HEK293 (cell line): ENCODE data around the gene PIGS.

Experiments used
- CTCF ChIA-PET: fragments of 350-600 bp; formaldehyde crosslinking; extraction: SDS; loops from one replicate; lab custom pipeline; 2021; ENCODE audit warnings: antibody characterized with exemption; lab: Yijun Ruan, JAX
- POLR2A ChIA-PET: fragments of 300-600 bp; formaldehyde crosslinking; extraction: SDS; loops from one replicate; lab custom pipeline; 2020; ENCODE audit warnings: antibody characterized with exemption, inconsistent platforms; lab: Yijun Ruan, JAX
- H3K27ac ChIP-seq: fragments of 200-500 bp; sonication (Bioruptor generic); 2 replicates; pipeline ENCODE4 v1.5.1; 2014; ENCODE audit warnings: low read depth, low read length, control low read depth, inconsistent platforms; ENCODE audit errors: extremely low read depth
- H3K36me3 ChIP-seq, 2 experiments: fragments of 200-500 bp in 1 of 2; sonication (Bioruptor generic) in 1 of 2; 1 replicate in 1 of 2; 2 replicates in 1 of 2; pipeline ENCODE4 v1.5.1; 2014 to 2017; ENCODE audit warnings: inconsistent platforms in 2 of 2, low read length in 2 of 2; ENCODE audit not compliant: control insufficient read depth in 2 of 2, insufficient read depth in 1 of 2
- H3K4me1 ChIP-seq: fragments of 200-500 bp; sonication (Bioruptor generic); 2 replicates; pipeline ENCODE4 v1.5.1; 2014; ENCODE audit warnings: mild to moderate bottlenecking, low read length, inconsistent platforms; ENCODE audit not compliant: control insufficient read depth, insufficient read depth
- H3K4me3 ChIP-seq: 2 replicates; pipeline ENCODE4 v1.5.1; 2011; ENCODE audit warnings: low read depth, mild to moderate bottlenecking, control low read depth, low read length, moderate library complexity
- H3K9me3 ChIP-seq: fragments of 200-500 bp; sonication (Bioruptor generic); 2 replicates; pipeline ENCODE4 v1.5.1; 2014; ENCODE audit warnings: low read depth, low read length, inconsistent platforms; ENCODE audit not compliant: control insufficient read depth, insufficient read depth
- GLIS1 ChIP-seq: fragments of 450-650 bp; formaldehyde crosslinking; IDR thresholded peaks from 2 replicates; pipeline ENCODE4 v1.5.1; 2016; ENCODE audit warnings: missing biosample characterization, missing genetic modification characterization
- GLIS2 ChIP-seq: fragments of 450-650 bp; formaldehyde crosslinking; IDR thresholded peaks from 2 replicates; pipeline ENCODE4 v1.5.1; 2016; ENCODE audit warnings: missing biosample characterization, missing genetic modification characterization
- SCRT2 ChIP-seq: fragments of 450-650 bp; formaldehyde crosslinking; IDR thresholded peaks from 2 replicates; pipeline ENCODE4 v1.5.1; 2016; ENCODE audit warnings: missing biosample characterization, missing genetic modification characterization
- ZBTB21 ChIP-seq: fragments of 450-650 bp; formaldehyde crosslinking; IDR thresholded peaks from 2 replicates; pipeline ENCODE4 v1.5.1; 2017; ENCODE audit warnings: missing biosample characterization, missing genetic modification characterization
- ZFP69B ChIP-seq: fragments of 450-650 bp; formaldehyde crosslinking; IDR thresholded peaks from 2 replicates; pipeline ENCODE4 v1.5.1; 2016; ENCODE audit warnings: missing biosample characterization, missing genetic modification characterization
- ZIC2 ChIP-seq: fragments of 450-650 bp; formaldehyde crosslinking; IDR thresholded peaks from 2 replicates; pipeline ENCODE4 v1.5.1; 2016; ENCODE audit warnings: missing biosample characterization, missing genetic modification characterization
- ZNF140 ChIP-seq: fragments of 450-650 bp; formaldehyde crosslinking; IDR thresholded peaks from 2 replicates; pipeline ENCODE4 v1.5.1; 2016; ENCODE audit warnings: missing biosample characterization, missing genetic modification characterization
- ZNF175 ChIP-seq: fragments of 450-650 bp; formaldehyde crosslinking; IDR thresholded peaks from 2 replicates; pipeline ENCODE4 v1.5.1; 2016; ENCODE audit warnings: missing biosample characterization, missing genetic modification characterization
- ZNF248 ChIP-seq: fragments of 450-650 bp; formaldehyde crosslinking; IDR thresholded peaks from 2 replicates; pipeline ENCODE4 v1.5.1; 2017; ENCODE audit warnings: missing biosample characterization, missing genetic modification characterization
- ZNF350 ChIP-seq: fragments of 450-650 bp; formaldehyde crosslinking; IDR thresholded peaks from 2 replicates; pipeline ENCODE4 v1.5.0; 2017; ENCODE audit warnings: missing biosample characterization, mild to moderate bottlenecking, missing genetic modification characterization
- ZNF501 ChIP-seq: fragments of 450-650 bp; formaldehyde crosslinking; IDR thresholded peaks from 2 replicates; pipeline ENCODE4 v1.5.1; 2016; ENCODE audit warnings: missing biosample characterization, missing genetic modification characterization
- ZNF548 ChIP-seq: fragments of 450-650 bp; formaldehyde crosslinking; IDR thresholded peaks from 2 replicates; pipeline ENCODE4 v1.5.1; 2016; ENCODE audit warnings: missing biosample characterization, missing genetic modification characterization
- ZNF610 ChIP-seq: fragments of 450-650 bp; formaldehyde crosslinking; IDR thresholded peaks from 2 replicates; pipeline ENCODE4 v1.5.1; 2016; ENCODE audit warnings: missing biosample characterization, missing genetic modification characterization, borderline replicate concordance
- TF ChIP-seq, protein P1 (sequence below): fragments of 450-650 bp; formaldehyde crosslinking; IDR thresholded peaks from 2 replicates; pipeline ENCODE4 v1.5.1; 2017; ENCODE audit warnings: missing biosample characterization, missing genetic modification characterization
- TF ChIP-seq, protein P2 (sequence below): fragments of 450-650 bp; formaldehyde crosslinking; IDR thresholded peaks from 2 replicates; pipeline ENCODE4 v1.5.1; 2016; ENCODE audit warnings: missing biosample characterization, missing genetic modification characterization
- TF ChIP-seq, protein P3 (sequence below): fragments of 450-650 bp; formaldehyde crosslinking; IDR thresholded peaks from 2 replicates; pipeline ENCODE4 v1.5.1; 2016; ENCODE audit warnings: missing biosample characterization, missing genetic modification characterization, low read depth

Gene PIGS

DNA sequence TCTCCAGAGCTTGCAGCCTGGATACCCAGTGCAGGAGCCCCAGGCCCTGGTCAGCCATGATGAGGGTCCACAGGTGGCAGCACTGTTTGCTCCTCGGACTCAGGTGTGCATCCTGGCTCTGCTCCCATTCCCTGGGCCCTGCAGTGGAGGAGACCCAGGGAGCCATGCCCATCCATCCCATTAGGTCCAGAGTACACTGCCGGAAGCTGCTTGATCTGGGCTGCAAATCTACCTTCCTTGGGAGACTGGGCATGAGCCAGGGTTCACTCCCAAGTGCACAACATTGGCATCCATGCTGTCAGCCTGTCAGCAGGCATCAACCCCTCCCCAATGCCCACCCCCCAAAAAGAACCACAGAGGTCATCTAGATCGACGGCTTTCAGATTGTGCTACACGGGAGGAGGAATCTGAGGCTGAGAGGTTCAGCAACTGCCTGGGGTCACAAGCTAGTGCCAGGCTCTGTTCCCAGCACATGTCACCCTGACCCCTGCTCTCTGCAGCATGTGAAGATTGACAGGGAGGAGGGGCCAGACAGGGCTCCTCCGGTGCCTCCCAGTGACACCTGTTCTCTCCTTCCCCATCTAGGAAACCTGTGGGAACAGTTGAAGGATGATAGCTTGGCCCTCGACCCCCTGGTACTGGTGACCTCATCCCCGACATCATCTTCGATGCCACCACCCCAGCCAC is 34.6 kb downstream of the PIGS start:
- no peaks in the 10 kb centered on the region for H3K36me3 ChIP-seq
- POLR2A ChIA-PET: interaction anchor here (1.1 kb wide), 1 partner anchor 35 kb away, joined by 3 read pairs; the partner anchor contains the start of gene PIGS

DNA sequence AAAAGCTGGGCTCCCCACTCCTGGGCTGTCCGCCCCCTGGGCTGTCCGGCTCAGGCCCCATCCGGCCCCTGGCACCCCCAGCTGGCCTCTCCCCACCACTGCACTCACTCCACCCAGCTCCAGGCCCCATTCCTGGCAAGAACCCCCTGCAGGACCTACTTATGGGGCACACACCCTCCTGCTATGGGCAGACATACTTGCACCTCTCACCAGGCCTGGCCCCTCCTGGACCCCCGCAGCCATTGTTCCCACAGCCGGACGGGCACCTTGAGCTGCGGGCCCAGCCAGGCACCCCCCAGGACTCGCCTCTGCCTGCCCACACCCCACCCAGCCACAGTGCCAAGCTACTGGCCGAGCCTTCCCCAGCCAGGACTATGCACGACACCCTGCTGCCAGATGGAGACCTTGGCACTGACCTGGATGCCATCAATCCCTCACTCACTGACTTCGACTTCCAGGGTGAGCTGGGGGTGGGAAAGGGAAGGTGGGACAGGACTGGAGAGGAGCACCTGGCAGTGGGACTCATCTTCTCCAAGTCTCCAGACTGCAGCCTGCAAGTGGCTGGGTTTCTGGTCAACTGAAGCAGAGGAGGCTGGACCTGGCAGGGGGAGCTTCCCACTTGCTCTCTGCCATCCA is 36.5 kb downstream of the PIGS start:
- POLR2A ChIA-PET: interaction anchor here (0.5 to 1.4 kb wide), 3 partner anchors 12 to 199 kb away, joined by 3 to 4 read pairs (median 4); partner anchors contain the start of genes IFT20, PIGS and TNFAIP1
- H3K27ac ChIP-seq: no peak overlapping the region
- H3K9me3 ChIP-seq: no peaks in the 10 kb centered on the region
- H3K36me3 ChIP-seq: no peaks in the 10 kb centered on the region
- no peak overlapping the region for H3K4me3 ChIP-seq
- H3K4me1 ChIP-seq: no peaks in the 10 kb centered on the region
- TF ChIP-seq GLIS2 (tag by site-specific recombination): peak; percentile 43; the same call in 1 of the 2 replicates
- peak; percentile 41; the same call in 1 of the 2 replicates for TF ChIP-seq GLIS1
- TF ChIP-seq, protein P1, sequence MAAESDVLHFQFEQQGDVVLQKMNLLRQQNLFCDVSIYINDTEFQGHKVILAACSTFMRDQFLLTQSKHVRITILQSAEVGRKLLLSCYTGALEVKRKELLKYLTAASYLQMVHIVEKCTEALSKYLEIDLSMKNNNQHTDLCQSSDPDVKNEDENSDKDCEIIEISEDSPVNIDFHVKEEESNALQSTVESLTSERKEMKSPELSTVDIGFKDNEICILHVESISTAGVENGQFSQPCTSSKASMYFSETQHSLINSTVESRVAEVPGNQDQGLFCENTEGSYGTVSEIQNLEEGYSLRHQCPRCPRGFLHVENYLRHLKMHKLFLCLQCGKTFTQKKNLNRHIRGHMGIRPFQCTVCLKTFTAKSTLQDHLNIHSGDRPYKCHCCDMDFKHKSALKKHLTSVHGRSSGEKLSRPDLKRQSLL (tag by site-specific recombination): no peak
- no peak for TF ChIP-seq ZNF175 (tag by site-specific recombination)
- TF ChIP-seq, protein P2, sequence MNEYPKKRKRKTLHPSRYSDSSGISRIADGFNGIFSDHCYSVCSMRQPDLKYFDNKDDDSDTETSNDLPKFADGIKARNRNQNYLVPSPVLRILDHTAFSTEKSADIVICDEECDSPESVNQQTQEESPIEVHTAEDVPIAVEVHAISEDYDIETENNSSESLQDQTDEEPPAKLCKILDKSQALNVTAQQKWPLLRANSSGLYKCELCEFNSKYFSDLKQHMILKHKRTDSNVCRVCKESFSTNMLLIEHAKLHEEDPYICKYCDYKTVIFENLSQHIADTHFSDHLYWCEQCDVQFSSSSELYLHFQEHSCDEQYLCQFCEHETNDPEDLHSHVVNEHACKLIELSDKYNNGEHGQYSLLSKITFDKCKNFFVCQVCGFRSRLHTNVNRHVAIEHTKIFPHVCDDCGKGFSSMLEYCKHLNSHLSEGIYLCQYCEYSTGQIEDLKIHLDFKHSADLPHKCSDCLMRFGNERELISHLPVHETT (tag by site-specific recombination): no peak
- TF ChIP-seq SCRT2 (tag by site-specific recombination): no peak
- CTCF ChIA-PET: interaction anchor here (1.1 to 7.4 kb wide), 5 partner anchors 9 to 47 kb away, joined by 3 to 155 read pairs (median 4); no protein-coding TSS in a partner anchor

More for the DNA sequence above, 34.6 kb downstream of the PIGS start:
- TF ChIP-seq, protein P3, sequence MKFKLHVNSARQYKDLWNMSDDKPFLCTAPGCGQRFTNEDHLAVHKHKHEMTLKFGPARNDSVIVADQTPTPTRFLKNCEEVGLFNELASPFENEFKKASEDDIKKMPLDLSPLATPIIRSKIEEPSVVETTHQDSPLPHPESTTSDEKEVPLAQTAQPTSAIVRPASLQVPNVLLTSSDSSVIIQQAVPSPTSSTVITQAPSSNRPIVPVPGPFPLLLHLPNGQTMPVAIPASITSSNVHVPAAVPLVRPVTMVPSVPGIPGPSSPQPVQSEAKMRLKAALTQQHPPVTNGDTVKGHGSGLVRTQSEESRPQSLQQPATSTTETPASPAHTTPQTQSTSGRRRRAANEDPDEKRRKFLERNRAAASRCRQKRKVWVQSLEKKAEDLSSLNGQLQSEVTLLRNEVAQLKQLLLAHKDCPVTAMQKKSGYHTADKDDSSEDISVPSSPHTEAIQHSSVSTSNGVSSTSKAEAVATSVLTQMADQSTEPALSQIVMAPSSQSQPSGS (tag by site-specific recombination): 0 out of 2 replicates have a peak, but pooled peaks have one; percentile 21
- no peak for TF ChIP-seq ZNF350 (tag by site-specific recombination)
- TF ChIP-seq ZNF501 (tag by site-specific recombination): no peak
- TF ChIP-seq ZNF248 (tag by site-specific recombination): no peak
- no peak for TF ChIP-seq ZFP69B (tag by site-specific recombination)
- no peak for TF ChIP-seq ZNF548 (tag by site-specific recombination)
- TF ChIP-seq GLIS2 (tag by site-specific recombination): no peak
- TF ChIP-seq ZNF140: no peak
- TF ChIP-seq SCRT2 (tag by site-specific recombination): 0 out of 2 replicates have a peak, but pooled peaks have one; percentile 35
- 0 out of 2 replicates have a peak, but pooled peaks have one; percentile 11 for TF ChIP-seq ZIC2 (tag by site-specific recombination)
- TF ChIP-seq GLIS1: peak; percentile 89
- TF ChIP-seq ZNF175 (tag by site-specific recombination): no peak
- TF ChIP-seq ZBTB21 (tag by site-specific recombination): 0 out of 2 replicates have a peak, but pooled peaks have one; percentile 17
- TF ChIP-seq ZNF610: no peak
- H3K4me1 ChIP-seq: no peaks in the 10 kb centered on the region
- H3K4me3 ChIP-seq: no peak overlapping the region
- CTCF ChIA-PET: interaction anchor here (0.5 to 7.4 kb wide), 13 partner anchors 9 to 417 kb away, joined by 3 to 155 read pairs (median 4); partner anchors contain the start of gene PIGS
- H3K9me3 ChIP-seq: no peaks in the 10 kb centered on the region
- 0 out of 2 replicates have a peak overlapping the region, but pooled peaks have one; percentile 1 for H3K27ac ChIP-seq
